Adrenal gland (tissue), 12 donors: ENCODE measurements around the gene TP53BP2. TPM values are rescaled to one million over a fixed set of nuclear protein-coding genes. Genes with fewer than 3 reads are reported as not detected.

ENCODE experiments used
- DNase-seq, 7 donors: peaks; one replicate each; pipeline ENCODE4 v3.0.0-alpha.2; 2019 to 2020
- H3K27ac ChIP-seq, 5 donors: fragments of 200-600 bp; sonication (generic) in 4 of 5; 1 replicate in 3 of 5; 2 replicates in 2 of 5; pipeline versions ENCODE4 v1.5.1 to v1.8.0; 2016 to 2020; ENCODE audit warnings: mild to moderate bottlenecking in 1 of 5
- H3K27me3 ChIP-seq: fragments of 200-600 bp; 2 replicates; pipeline ENCODE4 v1.8.0; 2021
- H3K36me3 ChIP-seq, 2 donors: fragments of 200-600 bp; replicated peaks in 1 of 2; 1 replicate in 1 of 2; 2 replicates in 1 of 2; pipeline versions ENCODE4 v1.5.1 to v1.8.0; 2018 to 2022
- H3K4me1 ChIP-seq, 2 donors: fragments of 200-600 bp; replicated peaks in 1 of 2; 1 replicate in 1 of 2; 2 replicates in 1 of 2; pipeline versions ENCODE4 v1.5.1 to v1.8.0; 2018 to 2021
- H3K4me3 ChIP-seq, 4 donors: fragments of 200-600 bp; sonication (generic) in 3 of 4; one replicate each; pipeline ENCODE4 v1.5.1; 2016 to 2018
- H3K9me3 ChIP-seq, 3 donors: fragments of 200-600 bp; sonication (generic) in 1 of 3; replicated peaks in 1 of 3; 1 replicate in 2 of 3; 2 replicates in 1 of 3; pipeline versions ENCODE4 v1.5.1 to v1.8.0; 2016 to 2021
- CTCF ChIP-seq, 6 experiments: fragments of 450-650 bp in 4 of 6; fragments of 200-600 bp in 2 of 6; sonication (generic) in 1 of 6; IDR thresholded peaks; 1 replicate in 5 of 6; 2 replicates in 1 of 6; pipeline versions ENCODE4 v1.5.1 to v1.8.0; 2016 to 2021; ENCODE audit warnings: antibody characterized with exemption in 6 of 6, mild to moderate bottlenecking in 2 of 6, moderate library complexity in 1 of 6
- POLR2A ChIP-seq, 2 donors: fragments of 450-650 bp; IDR thresholded peaks; one replicate each; pipeline ENCODE4 v1.6.1; 2017; ENCODE audit warnings: antibody characterized with exemption in 2 of 2, mild to moderate bottlenecking in 2 of 2, moderate library complexity in 1 of 2
- WGBS, 4 donors: extraction: QIAGEN DNeasy Blood & Tissue Kit in 2 of 4; methylation state at CpG; one replicate each; pipeline versions ENCODE4 v1.1.5 to v1.1.7; 2013 to 2017; 5-methylcytosine and 5-hydroxymethylcytosine counted together
- intact Hi-C, 2 donors: fragments of 100-400 bp; cut with DNase I; formaldehyde crosslinking; loops; one replicate each; pipeline versions ENCODE4 v1.14.1 to v1.15.0; 2022 to 2023
- polyA plus RNA-seq, 3 donors: library from polyadenylated mRNA; stranded (reverse); fragments of 200-250 nt in 2 of 3; fragments of 350-450 nt in 1 of 3; fragmentation: Illumina TruSeq in 1 of 3; extraction: RNeasy Lipid Tissue Mini Kit (QIAGEN cat#74804) in 1 of 3; gene quantifications; one replicate each; pipeline ENCODE4 v1.2.3, GENCODE V29; 2013 to 2014
- total RNA-seq, 9 donors: library from RNA; depleted of rRNA in 4 of 9; stranded (reverse); fragments of >200 nt in 4 of 9; fragments of 120-200 nt in 1 of 9; fragmentation: NEBNext Ultra II Directional in 1 of 9; extraction: Animal tissue kit (Norgen Biotek cat#: 25700) in 1 of 9; gene quantifications; one replicate each; pipeline versions ENCODE4 v1.1.0 to v1.2.4, GENCODE V29; 2013 to 2023
- donor health status: healthy with polysubstance abuse.
- donor health status: Bipolar disorder and iron deficiency.
- donor health status: DM: yes; HTN: yes; CAD: no.
- donor health status: DM: no; HTN: no; CAD: no.
- donor health status: DM: no; HTN: no; CAD: no.
- donor health status: DM: yes; HTN: yes; CAD: no.

Gene TP53BP2
- total and polyA plus RNA-seq, 12 donors = 6.0 to 38.5 (median 24.0) TPM

GRCh38 chr1:223750730-223751570, 94.8 kb downstream of the TP53BP2 start:
- Histone ChIP-seq H3K36me3 (peaks cover 0 to 75% of the 10 kb centered on the region in 2 donors), H3K27me3 (no peaks in the 10 kb centered on the region), H3K27ac (no peak overlapping the region), H3K9me3 (no peaks in the 10 kb centered on the region), H3K4me1 (peaks cover 18 to 19% of the 10 kb centered on the region in 2 donors), H3K4me3 (no peak overlapping the region)
- TF ChIP-seq CTCF (IDR thresholded peaks at IDR 0.05) (no peak), POLR2A (IDR thresholded peaks at IDR 0.05) (no peak)
- 82 to 92% (median 88%) methylated on average over 11 to 13 of the region's 13 CpGs for WGBS, 4 donors
- DNase-seq = no peak
- intact Hi-C loops = no loop called here

GRCh38 chr1:223748773-223749733, 96.7 kb downstream of the TP53BP2 start:
- intact Hi-C loops = loop anchor here (2.0 to 5.0 kb wide), 2 partner anchors 37 to 38 kb away; partner anchors contain the start of gene CAPN2 (in 1 of the 2)
- no peaks in the 10 kb centered on the region for H3K9me3 ChIP-seq
- H3K4me1 ChIP-seq = peaks cover 18 to 19% of the 10 kb centered on the region in 2 donors
- peak; percentile 45 to 85 (median 72) for DNase-seq
- H3K36me3 ChIP-seq = peaks cover 0 to 74% of the 10 kb centered on the region in 2 donors
- no peaks in the 10 kb centered on the region for H3K27me3 ChIP-seq
- no peak for TF ChIP-seq POLR2A (IDR thresholded peaks at IDR 0.05)
- TF ChIP-seq CTCF (IDR thresholded peaks at IDR 0.05) = peak; percentile 84 to 98 (median 92)
- H3K27ac ChIP-seq = peak overlapping the region in 4 of 5 donors; percentile 25 to 88 (median 72)
- 3 to 10% (median 4%) methylated on average over 39 to 61 of the region's 61 CpGs for WGBS, 4 donors
- peak overlapping the region in 2 of 4 donors; percentile 12 to 61 for H3K4me3 ChIP-seq

- Histone ChIP-seq H3K27ac (peak overlapping the region in 4 of 5 donors; percentile 25 to 88 (median 72)), H3K4me3 (peak overlapping the region in 2 of 4 donors; percentile 12 to 61)
These were observed 97.4 kb downstream of the TP53BP2 start for GRCh38 chr1:223748405-223748772.

More at GRCh38 chr1:223748405-223748772, 97.4 kb downstream of the TP53BP2 start:
- DNase-seq = peak in 6 of 7 donors; percentile 45 to 64 (median 52)
- 13 to 27% (median 20%) methylated on average over 12 to 18 of the region's 18 CpGs for WGBS, 4 donors
- Histone ChIP-seq H3K4me1 (peaks cover 18 to 19% of the 10 kb centered on the region in 2 donors), H3K36me3 (peaks cover 0 to 70% of the 10 kb centered on the region in 2 donors), H3K9me3 (no peaks in the 10 kb centered on the region), H3K27me3 (no peaks in the 10 kb centered on the region)
- TF ChIP-seq CTCF (IDR thresholded peaks at IDR 0.05) (no peak), POLR2A (IDR thresholded peaks at IDR 0.05) (no peak)
- intact Hi-C loops = loop anchor here (2.0 to 5.0 kb wide), 2 partner anchors 36 to 38 kb away; partner anchors contain the start of gene CAPN2 (in 1 of the 2)
